ENCODE data around the gene DAP.
"Not testable (repeated sequence)": the region's sequence is repeated elsewhere in the genome, so short reads cannot be mapped to it uniquely, and the experiment has no call there.

- TF ChIP-seq CTCF (optimal IDR thresholded peaks at IDR 0.05 in 1 of 3, IDR thresholded peaks at IDR 0.05 in 1 of 3, conservative IDR thresholded peaks at IDR 0.05 in 1 of 3; ENCODE audit: extremely low read depth in 1 of 3, insufficient read depth in 2 of 3, low read length in 3 of 3); EZH2 (IDR thresholded peaks at IDR 0.05; ENCODE audit: low read length): not testable (repeated sequence)
Observed at GRCh38 chr5:10720766-10721165, 40.3 kb downstream of the DAP start.

All from keratinocyte (primary cell).